ENCODE data around the gene CPNE4. TPM values are rescaled to one million over a fixed set of nuclear protein-coding genes. Genes with fewer than 3 reads are reported as not detected.

CPNE4 gene
- total RNA-seq, 1 donor from 2014 or later: 0.83 TPM

DNA sequence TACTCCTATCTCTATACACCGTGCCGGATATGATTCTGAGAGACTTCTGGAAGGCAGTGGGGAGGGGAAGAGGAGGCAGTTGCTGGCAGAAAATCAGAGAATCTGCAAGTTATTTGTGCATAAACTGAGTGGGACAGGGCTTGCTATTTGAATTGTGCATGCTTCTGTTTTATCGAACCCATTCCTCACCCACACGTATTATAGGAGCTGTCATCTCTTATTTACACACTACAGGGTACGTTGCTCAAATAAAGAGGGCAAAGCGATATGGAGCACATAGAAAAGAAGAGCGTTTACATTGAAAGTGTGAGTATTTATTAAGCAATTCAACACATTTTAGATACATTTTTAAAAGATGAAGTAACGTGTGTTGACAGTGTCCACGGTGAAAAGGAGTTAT is 191.6 kb downstream of the CPNE4 start:
- Histone ChIP-seq H3K9me3 (no peaks in the 10 kb centered on the region), H3K4me3 (no peak overlapping the region), H3K27me3 (ENCODE audit: low read depth) (no peaks in the 10 kb centered on the region), H3K4me1 (no peaks in the 10 kb centered on the region), H3K27ac (no peak overlapping the region), H3K36me3 (no peaks in the 10 kb centered on the region)
- TF ChIP-seq, protein P1, sequence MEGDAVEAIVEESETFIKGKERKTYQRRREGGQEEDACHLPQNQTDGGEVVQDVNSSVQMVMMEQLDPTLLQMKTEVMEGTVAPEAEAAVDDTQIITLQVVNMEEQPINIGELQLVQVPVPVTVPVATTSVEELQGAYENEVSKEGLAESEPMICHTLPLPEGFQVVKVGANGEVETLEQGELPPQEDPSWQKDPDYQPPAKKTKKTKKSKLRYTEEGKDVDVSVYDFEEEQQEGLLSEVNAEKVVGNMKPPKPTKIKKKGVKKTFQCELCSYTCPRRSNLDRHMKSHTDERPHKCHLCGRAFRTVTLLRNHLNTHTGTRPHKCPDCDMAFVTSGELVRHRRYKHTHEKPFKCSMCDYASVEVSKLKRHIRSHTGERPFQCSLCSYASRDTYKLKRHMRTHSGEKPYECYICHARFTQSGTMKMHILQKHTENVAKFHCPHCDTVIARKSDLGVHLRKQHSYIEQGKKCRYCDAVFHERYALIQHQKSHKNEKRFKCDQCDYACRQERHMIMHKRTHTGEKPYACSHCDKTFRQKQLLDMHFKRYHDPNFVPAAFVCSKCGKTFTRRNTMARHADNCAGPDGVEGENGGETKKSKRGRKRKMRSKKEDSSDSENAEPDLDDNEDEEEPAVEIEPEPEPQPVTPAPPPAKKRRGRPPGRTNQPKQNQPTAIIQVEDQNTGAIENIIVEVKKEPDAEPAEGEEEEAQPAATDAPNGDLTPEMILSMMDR (IDR thresholded peaks at IDR 0.05): no peak
- no peak for ATAC-seq
- intact Hi-C loops (cut with DNase I): no loop called here
- no peak for DNase-seq

DNA sequence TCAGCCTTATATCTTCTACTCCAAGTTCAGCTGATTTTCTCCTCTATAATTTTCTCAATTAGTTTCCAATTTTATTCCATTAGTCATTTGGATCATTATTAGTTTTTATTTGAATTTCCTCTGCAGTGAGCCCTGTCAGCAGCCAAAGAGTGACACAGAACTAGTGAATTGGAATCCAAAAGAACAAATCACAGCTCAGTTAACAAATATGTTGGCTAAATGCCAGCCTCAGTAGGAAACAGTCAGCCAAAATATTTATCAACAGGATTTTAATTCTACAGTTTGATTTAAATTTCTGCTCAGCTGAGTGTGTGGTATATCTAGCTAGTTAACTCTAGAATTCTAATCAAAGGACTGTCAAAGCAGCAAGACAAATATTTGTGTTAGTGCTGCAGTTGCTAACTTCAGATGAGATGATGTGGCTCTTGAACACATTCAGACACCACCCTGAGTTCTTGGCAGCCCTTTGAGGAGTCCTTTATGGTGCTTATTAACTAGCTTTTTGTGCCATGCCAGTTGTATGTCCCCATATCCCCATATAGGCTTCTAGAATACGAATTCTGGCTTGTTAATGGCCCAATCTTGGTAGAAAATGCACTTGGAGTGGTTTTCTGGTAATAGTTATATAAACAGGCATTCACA is 194.5 kb downstream of the CPNE4 start:
- no peak overlapping the region for H3K4me3 ChIP-seq
- peak in 1 of 2 donors; percentile 33 for ATAC-seq
- H3K36me3 ChIP-seq: no peaks in the 10 kb centered on the region
- intact Hi-C loops (cut with DNase I): no loop called here
- TF ChIP-seq, protein P1 (IDR thresholded peaks at IDR 0.05): no peak
- no peak overlapping the region for H3K27ac ChIP-seq
- no peaks in the 10 kb centered on the region for H3K9me3 ChIP-seq
- H3K4me1 ChIP-seq: no peaks in the 10 kb centered on the region
- no peaks in the 10 kb centered on the region for H3K27me3 ChIP-seq (ENCODE audit: low read depth)
- DNase-seq: no peak

DNA sequence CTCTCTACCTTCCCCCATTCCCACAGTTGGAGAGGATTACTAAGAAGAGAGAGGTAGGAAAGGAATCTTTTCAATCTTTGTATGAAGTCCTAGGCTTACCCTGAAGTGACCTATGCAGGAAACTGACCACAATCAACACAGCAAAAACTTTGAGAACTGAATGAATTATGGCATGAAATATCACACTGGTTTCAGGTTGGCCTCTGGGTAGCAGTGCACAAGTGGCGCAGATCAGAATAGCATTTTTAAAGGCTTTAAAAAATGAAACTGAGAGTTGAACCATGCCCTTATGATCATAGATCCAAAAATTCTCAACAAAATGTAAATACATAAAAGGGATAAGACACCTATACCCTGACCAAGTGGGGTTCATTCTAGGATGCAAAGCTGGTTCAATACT is 198.9 kb downstream of the CPNE4 start:
- no peaks in the 10 kb centered on the region for H3K4me1 ChIP-seq
- H3K27me3 ChIP-seq (ENCODE audit: low read depth): no peaks in the 10 kb centered on the region
- intact Hi-C loops (cut with DNase I): no loop called here
- H3K27ac ChIP-seq: no peak overlapping the region
- TF ChIP-seq, protein P1 (IDR thresholded peaks at IDR 0.05): no peak
- DNase-seq (no peak), ATAC-seq (no peak)
- H3K9me3 ChIP-seq: no peaks in the 10 kb centered on the region
- H3K36me3 ChIP-seq: no peaks in the 10 kb centered on the region
- no peak overlapping the region for H3K4me3 ChIP-seq

DNA sequence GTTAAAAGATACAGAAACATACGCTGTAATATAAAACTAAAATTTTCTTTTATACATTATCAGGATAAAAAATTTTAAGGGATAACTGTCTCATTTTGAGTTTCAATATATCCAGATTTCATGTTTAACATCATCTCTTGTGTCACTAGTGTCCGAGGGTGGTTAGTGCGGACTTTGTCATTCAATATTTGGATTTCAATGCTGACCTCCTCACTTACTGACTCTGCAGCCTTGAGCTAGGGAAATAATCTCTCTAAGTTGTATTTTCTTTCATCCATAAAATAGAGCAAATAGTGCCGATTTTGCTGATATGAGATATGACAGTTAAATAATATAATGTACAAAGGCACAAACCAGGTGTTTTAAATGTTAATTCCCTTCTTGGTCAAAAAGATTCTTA is 203.2 kb downstream of the CPNE4 start:
- Histone ChIP-seq H3K4me3 (no peak overlapping the region), H3K27me3 (ENCODE audit: low read depth) (no peaks in the 10 kb centered on the region), H3K4me1 (no peaks in the 10 kb centered on the region), H3K9me3 (no peaks in the 10 kb centered on the region), H3K27ac (no peak overlapping the region), H3K36me3 (no peaks in the 10 kb centered on the region)
- TF ChIP-seq, protein P1 (IDR thresholded peaks at IDR 0.05): no peak
- DNase-seq: no peak
- intact Hi-C loops (cut with DNase I): no loop called here
- no peak for ATAC-seq

DNA sequence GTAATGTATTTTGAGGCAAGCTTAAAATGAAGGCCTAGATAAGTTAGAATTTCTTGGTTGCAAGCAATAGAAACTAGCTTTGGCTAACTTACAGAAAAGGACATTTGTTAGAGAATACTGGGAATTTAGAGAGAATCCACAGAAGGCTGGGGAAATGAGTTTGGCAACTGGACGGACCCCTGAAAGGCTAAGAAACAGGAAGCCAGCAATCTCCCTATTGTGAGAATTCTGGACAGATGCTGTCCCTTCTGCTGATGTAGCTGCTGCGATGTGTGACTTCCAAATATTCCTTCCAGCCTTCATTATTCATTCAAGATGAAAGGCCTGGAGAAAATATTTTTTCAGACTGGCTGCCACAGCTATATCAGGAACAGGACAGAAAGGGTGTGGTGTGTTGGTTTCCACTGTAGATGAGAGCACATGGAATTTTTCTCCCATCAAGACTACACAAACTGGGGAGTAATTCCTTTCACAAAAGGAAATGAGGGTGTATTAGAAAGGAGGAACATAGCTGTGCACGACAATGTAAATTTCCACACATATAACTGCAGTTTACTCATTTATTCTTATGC is 213.5 kb downstream of the CPNE4 start:
- Histone ChIP-seq H3K27ac (no peak overlapping the region), H3K9me3 (no peaks in the 10 kb centered on the region), H3K36me3 (no peaks in the 10 kb centered on the region), H3K4me1 (peaks cover 5% of the 10 kb centered on the region), H3K4me3 (no peak overlapping the region), H3K27me3 (ENCODE audit: low read depth) (no peaks in the 10 kb centered on the region)
- TF ChIP-seq, protein P1 (IDR thresholded peaks at IDR 0.05): no peak
- no peak for DNase-seq
- no peak for ATAC-seq
- intact Hi-C loops (cut with DNase I): no loop called here
